Neural progenitor cell (in vitro differentiated cells): ENCODE data around the gene CLIP4. TPM values are rescaled to one million over a fixed set of nuclear protein-coding genes. Genes with fewer than 3 reads are reported as not detected.

ENCODE experiments used
- DNase-seq: peaks from one replicate; pipeline ENCODE4 v3.0.0-alpha.2; 2016; ENCODE audit warnings: low spot score
- H2AFZ ChIP-seq: fragments of 200-600 bp; sonication (generic); replicated peaks from 2 replicates; pipeline ENCODE4 v1.6.1; 2016; ENCODE audit warnings: antibody characterized with exemption
- H3F3A ChIP-seq: fragments of 200-600 bp; sonication (generic); 2 replicates; pipeline ENCODE4 v1.6.1; 2016; ENCODE audit warnings: antibody characterized with exemption, low read depth
- H3K27ac ChIP-seq: fragments of 200-600 bp; sonication (generic); 2 replicates; pipeline ENCODE4 v1.5.1; 2016; ENCODE audit warnings: mild to moderate bottlenecking
- H3K27me3 ChIP-seq: fragments of 200-600 bp; sonication (generic); 2 replicates; pipeline ENCODE4 v1.6.1; 2016; ENCODE audit warnings: mild to moderate bottlenecking, moderate library complexity
- H3K36me3 ChIP-seq: fragments of 200-600 bp; sonication (generic); 2 replicates; pipeline ENCODE4 v1.5.1; 2016
- H3K4me1 ChIP-seq: fragments of 200-600 bp; sonication (generic); 2 replicates; pipeline ENCODE4 v1.6.1; 2016; ENCODE audit warnings: mixed run types
- H3K4me2 ChIP-seq: fragments of 200-600 bp; sonication (generic); 2 replicates; pipeline ENCODE4 v1.6.1; 2016
- H3K4me3 ChIP-seq: fragments of 200-600 bp; sonication (generic); 2 replicates; pipeline ENCODE4 v1.5.1; 2016
- H3K79me2 ChIP-seq: fragments of 200-600 bp; sonication (generic); 2 replicates; pipeline ENCODE4 v1.6.1; 2016; ENCODE audit warnings: low read depth
- H3K9ac ChIP-seq: fragments of 200-600 bp; sonication (generic); 2 replicates; pipeline ENCODE4 v1.6.1; 2016
- H3K9me3 ChIP-seq: fragments of 200-600 bp; sonication (generic); 2 replicates; pipeline ENCODE4 v1.5.1; 2016; ENCODE audit warnings: low read depth
- H4K20me1 ChIP-seq: fragments of 200-600 bp; sonication (generic); 2 replicates; pipeline ENCODE4 v1.6.1; 2016; ENCODE audit warnings: low read depth
- H3K27ac Mint-ChIP-seq: 3 replicates; pipeline ENCODE4 v1.8.0; 2021; ENCODE audit warnings: mixed read lengths
- H3K27me3 Mint-ChIP-seq: 2 replicates; pipeline ENCODE4 v1.8.0; 2022; ENCODE audit warnings: low read depth, mild to moderate bottlenecking, inconsistent platforms, moderate library complexity, mixed read lengths; ENCODE audit not compliant: insufficient read depth
- H3K36me3 Mint-ChIP-seq: 3 replicates; pipeline ENCODE4 v1.8.0; 2021; ENCODE audit warnings: mixed read lengths
- H3K4me1 Mint-ChIP-seq: 3 replicates; pipeline ENCODE4 v1.8.0; 2021; ENCODE audit warnings: mixed read lengths
- H3K4me3 Mint-ChIP-seq: 3 replicates; pipeline ENCODE4 v1.8.0; 2021; ENCODE audit warnings: mild to moderate bottlenecking, moderate library complexity, mixed read lengths
- H3K9me3 Mint-ChIP-seq: 3 replicates; pipeline ENCODE4 v1.8.0; 2020; ENCODE audit warnings: mixed read lengths
- CTCF ChIP-seq: fragments of 200-600 bp; sonication (generic); IDR thresholded peaks from 2 replicates; pipeline ENCODE4 v1.5.1; 2017; ENCODE audit warnings: antibody characterized with exemption, mild to moderate bottlenecking
- EZH2 ChIP-seq: fragments of 200-600 bp; sonication (generic); IDR thresholded peaks from 2 replicates; pipeline ENCODE4 v1.6.1; 2017; ENCODE audit warnings: antibody characterized with exemption, mild to moderate bottlenecking, moderate library complexity
- EZH2phosphoT487 ChIP-seq: fragments of 200-600 bp; sonication (generic); IDR thresholded peaks from 2 replicates; pipeline ENCODE4 v1.6.1; 2017; ENCODE audit warnings: antibody characterized with exemption
- total RNA-seq: library from RNA; depleted of rRNA; stranded (reverse); fragments of >200 nt; gene quantifications from 2 replicates; pipeline ENCODE4 v1.2.3, GENCODE V29; 2015; ENCODE audit warnings: low replicate concordance

CLIP4 gene
- total RNA-seq, 1 donor from 2014 or later: 2.1 TPM

GRCh38 chr2:29147963-29148362, 32.7 kb downstream of the CLIP4 start:
- H3K36me3 ChIP-seq: no peaks in the 10 kb centered on the region
- H3K79me2 ChIP-seq: no peaks in the 10 kb centered on the region
- no peak overlapping the region for H3K27ac ChIP-seq
- Mint-ChIP-seq H3K4me3 (no peak overlapping the region), H3K27ac (no peak overlapping the region), H3K36me3 (peaks cover 2% of the 10 kb centered on the region), H3K9me3 (no peaks in the 10 kb centered on the region), H3K4me1 (no peaks in the 10 kb centered on the region), H3K27me3 (no peaks in the 10 kb centered on the region)
- H3K9ac ChIP-seq: no peak overlapping the region
- H4K20me1 ChIP-seq: no peaks in the 10 kb centered on the region
- no peaks in the 10 kb centered on the region for H3K27me3 ChIP-seq
- DNase-seq: peak; percentile 4
- H3K4me2 ChIP-seq: no peak overlapping the region
- no peak overlapping the region for H2AFZ ChIP-seq
- TF ChIP-seq EZH2: no peak
- no peak for TF ChIP-seq CTCF
- H3F3A ChIP-seq: no peaks in the 10 kb centered on the region
- H3K4me1 ChIP-seq: no peaks in the 10 kb centered on the region
- H3K9me3 ChIP-seq: no peaks in the 10 kb centered on the region
- no peak overlapping the region for H3K4me3 ChIP-seq

GRCh38 chr2:29154610-29155009, 39.4 kb downstream of the CLIP4 start:
- peaks cover 10% of the 10 kb centered on the region for H3F3A ChIP-seq
- Mint-ChIP-seq H3K9me3 (no peaks in the 10 kb centered on the region), H3K27me3 (no peaks in the 10 kb centered on the region), H3K4me1 (peaks cover 5% of the 10 kb centered on the region), H3K4me3 (no peak overlapping the region), H3K36me3 (peaks cover 3% of the 10 kb centered on the region), H3K27ac (no peak overlapping the region)
- H3K27me3 ChIP-seq: no peaks in the 10 kb centered on the region
- no peak for DNase-seq
- H3K36me3 ChIP-seq: no peaks in the 10 kb centered on the region
- H3K4me3 ChIP-seq: no peak overlapping the region
- no peaks in the 10 kb centered on the region for H4K20me1 ChIP-seq
- no peaks in the 10 kb centered on the region for H3K79me2 ChIP-seq
- H3K4me2 ChIP-seq: no peak overlapping the region
- H3K27ac ChIP-seq: no peak overlapping the region
- H3K9me3 ChIP-seq: no peaks in the 10 kb centered on the region
- TF ChIP-seq EZH2: no peak
- no peak for TF ChIP-seq EZH2phosphoT487
- no peak for TF ChIP-seq CTCF
- H3K9ac ChIP-seq: no peak overlapping the region
- peaks cover 27% of the 10 kb centered on the region for H3K4me1 ChIP-seq
- H2AFZ ChIP-seq: no peak overlapping the region

GRCh38 chr2:29155578-29155977, 40.4 kb downstream of the CLIP4 start:
- H2AFZ ChIP-seq: peak overlapping the region; percentile 3
- H3K9ac ChIP-seq: no peak overlapping the region
- H3K27me3 ChIP-seq: no peaks in the 10 kb centered on the region
- Mint-ChIP-seq H3K4me3 (no peak overlapping the region), H3K4me1 (peaks cover 5% of the 10 kb centered on the region), H3K9me3 (no peaks in the 10 kb centered on the region), H3K27me3 (no peaks in the 10 kb centered on the region), H3K36me3 (peaks cover 3% of the 10 kb centered on the region), H3K27ac (no peak overlapping the region)
- no peaks in the 10 kb centered on the region for H4K20me1 ChIP-seq
- TF ChIP-seq EZH2phosphoT487: no peak
- no peak for TF ChIP-seq CTCF
- no peak for TF ChIP-seq EZH2
- H3K4me1 ChIP-seq: peaks cover 27% of the 10 kb centered on the region
- H3K9me3 ChIP-seq: no peaks in the 10 kb centered on the region
- no peak overlapping the region for H3K4me2 ChIP-seq
- H3K27ac ChIP-seq: no peak overlapping the region
- no peak overlapping the region for H3K4me3 ChIP-seq
- H3K79me2 ChIP-seq: no peaks in the 10 kb centered on the region
- no peaks in the 10 kb centered on the region for H3K36me3 ChIP-seq
- DNase-seq: peak; percentile 16
- peaks cover 10% of the 10 kb centered on the region for H3F3A ChIP-seq
